PC-3 (cell line): ENCODE data around the gene CDHR2. TPM values are rescaled to one million over a fixed set of nuclear protein-coding genes. Genes with fewer than 3 reads are reported as not detected.

Source experiments
- ATAC-seq: fragments of 200-7000 bp; cut with Tn5 transposase; 2 replicates; pipeline ENCODE4 v1.9.1; 2020; ENCODE audit warnings: mild to moderate bottlenecking, moderate library complexity
- BruUV-seq: library from RNA; stranded (reverse); fragments of 400-500 nt; replicated peaks from 2 replicates; lab custom pipeline; 2021; lab: Mats Ljungman, UMichigan
- CTCF ChIA-PET: fragments of 300-600 bp; sonication (Branson Sonifier 250); formaldehyde crosslinking; loops from one replicate; lab custom pipeline; 2022; ENCODE audit warnings: antibody characterized with exemption; lab: Charles Lee
- POLR2A ChIA-PET: fragments of 300-600 bp; sonication (Branson Sonifier 250); formaldehyde crosslinking; loops from one replicate; lab custom pipeline; 2022; ENCODE audit warnings: antibody characterized with exemption; ENCODE audit not compliant: unreplicated experiment; lab: Charles Lee
- DNase-seq: peaks from one replicate; pipeline ENCODE4 v3.0.0-alpha.2; 2015
- H2AFZ ChIP-seq: fragments of 300-600 bp; sonication (generic); 2 replicates; pipeline ENCODE4 v1.6.0; 2016; ENCODE audit warnings: antibody characterized with exemption, low read length
- H3F3A ChIP-seq: fragments of 300-600 bp; sonication (generic); one replicate; pipeline ENCODE4 v1.6.0; 2017; ENCODE audit warnings: antibody characterized with exemption, low read length, control low read depth, mild to moderate bottlenecking; ENCODE audit not compliant: unreplicated experiment
- H3K27ac ChIP-seq: fragments of 300-600 bp; sonication (generic); 2 replicates; pipeline ENCODE4 v1.5.1; 2016; ENCODE audit warnings: mild to moderate bottlenecking, low read length
- H3K27me3 ChIP-seq: fragments of 300-600 bp; sonication (generic); 2 replicates; pipeline ENCODE4 v1.6.1; 2016; ENCODE audit warnings: low read length, mixed read lengths
- H3K36me3 ChIP-seq: fragments of 300-600 bp; sonication (generic); 2 replicates; pipeline ENCODE4 v1.6.1; 2016; ENCODE audit warnings: low read depth, mixed run types, low read length, mixed read lengths
- H3K4me1 ChIP-seq: fragments of 300-600 bp; sonication (generic); 2 replicates; pipeline ENCODE4 v1.5.1; 2016; ENCODE audit warnings: low read length; ENCODE audit not compliant: insufficient read depth
- H3K4me2 ChIP-seq: fragments of 300-600 bp; sonication (generic); 2 replicates; pipeline ENCODE4 v1.6.0; 2016; ENCODE audit warnings: low read length
- H3K4me3 ChIP-seq: fragments of 300-600 bp; sonication (generic); 2 replicates; pipeline ENCODE4 v1.5.1; 2016; ENCODE audit warnings: mild to moderate bottlenecking, low read length, mixed read lengths
- H3K79me2 ChIP-seq: fragments of 300-600 bp; sonication (generic); 2 replicates; pipeline ENCODE4 v1.6.1; 2017; ENCODE audit warnings: low read length, mixed read lengths
- H3K9ac ChIP-seq: fragments of 300-600 bp; sonication (generic); 2 replicates; pipeline ENCODE4 v1.6.0; 2016; ENCODE audit warnings: mild to moderate bottlenecking, low read length
- H3K9me2 ChIP-seq: fragments of 300-600 bp; sonication (generic); replicated peaks from 2 replicates; pipeline ENCODE4 v1.6.1; 2016; ENCODE audit warnings: mixed run types, low read length, mixed read lengths
- H3K9me3 ChIP-seq: fragments of 300-600 bp; sonication (generic); 2 replicates; pipeline ENCODE4 v1.6.1; 2016; ENCODE audit warnings: low read length, mixed read lengths
- H4K20me1 ChIP-seq: fragments of 300-600 bp; sonication (generic); 2 replicates; pipeline ENCODE4 v1.6.1; 2016; ENCODE audit warnings: low read length, mixed read lengths
- CTCF ChIP-seq: fragments of 300-600 bp; sonication (generic); conservative IDR thresholded peaks from 2 replicates; pipeline ENCODE4 v1.5.1; 2017; ENCODE audit warnings: antibody characterized with exemption, low read depth, mild to moderate bottlenecking, low read length
- EZH2 ChIP-seq: fragments of 300-600 bp; sonication (generic); IDR thresholded peaks from one replicate; pipeline ENCODE4 v1.6.1; 2017; ENCODE audit warnings: antibody characterized with exemption, mild to moderate bottlenecking, low read length; ENCODE audit not compliant: unreplicated experiment
- EZH2phosphoT487 ChIP-seq: fragments of 300-600 bp; sonication (generic); IDR thresholded peaks from 2 replicates; pipeline ENCODE4 v1.6.1; 2018; ENCODE audit warnings: mild to moderate bottlenecking, antibody characterized with exemption, low read length, borderline replicate concordance
- intact Hi-C: fragments of 100-400 bp; cut with micrococcal nuclease; formaldehyde crosslinking; loops from 2 replicates; pipeline ENCODE4 v1.9.0; 2023
- total RNA-seq: library from RNA; depleted of rRNA; stranded (reverse); fragments of >200 nt; gene quantifications from 2 replicates; pipeline ENCODE4 v1.2.3, GENCODE V29; 2014

Gene CDHR2
- total RNA-seq, 1 experiment from 2014 or later = 0.07 TPM

GRCh38 chr5:176595386-176595943 is 46.3 kb downstream of the CDHR2 start:
- no peaks in the 10 kb centered on the region for H3K4me1 ChIP-seq
- ATAC-seq (no peak), DNase-seq (no peak)
- no TSS peak for BruUV-seq
- H3K4me2 ChIP-seq = no peak overlapping the region
- no peaks in the 10 kb centered on the region for H3K9me3 ChIP-seq
- H4K20me1 ChIP-seq = no peaks in the 10 kb centered on the region
- H3K27me3 ChIP-seq = no peaks in the 10 kb centered on the region
- intact Hi-C loops = no loop called here
- no peak overlapping the region for H3K9ac ChIP-seq
- TF ChIP-seq EZH2phosphoT487 = no peak
- no peak for TF ChIP-seq CTCF
- TF ChIP-seq EZH2 = no peak
- no peaks in the 10 kb centered on the region for H3F3A ChIP-seq
- no peak overlapping the region for H3K4me3 ChIP-seq
- no peak overlapping the region for H2AFZ ChIP-seq
- no peaks in the 10 kb centered on the region for H3K9me2 ChIP-seq
- CTCF ChIA-PET = interaction anchor here (0.6 kb wide), 1 partner anchor 18 kb away, joined by 4 read pairs; no protein-coding TSS in a partner anchor
- H3K27ac ChIP-seq = no peak overlapping the region
- H3K79me2 ChIP-seq = no peaks in the 10 kb centered on the region
- H3K36me3 ChIP-seq = no peaks in the 10 kb centered on the region
- POLR2A ChIA-PET = no interaction called here

GRCh38 chr5:176596069-176596644 is 47.0 kb downstream of the CDHR2 start:
- CTCF ChIA-PET = no interaction called here
- no peaks in the 10 kb centered on the region for H3K27me3 ChIP-seq

GRCh38 chr5:176596689-176597416 is 47.7 kb downstream of the CDHR2 start:
- intact Hi-C loops = no loop called here
- H2AFZ ChIP-seq = no peak overlapping the region
- H3K9ac ChIP-seq = no peak overlapping the region
- H3K27me3 ChIP-seq = no peaks in the 10 kb centered on the region
- POLR2A ChIA-PET = no interaction called here
- no peaks in the 10 kb centered on the region for H3K9me3 ChIP-seq
- ATAC-seq (no peak), DNase-seq (no peak)
- H3F3A ChIP-seq = no peaks in the 10 kb centered on the region
- no peak for TF ChIP-seq EZH2phosphoT487
- no peak for TF ChIP-seq CTCF
- TF ChIP-seq EZH2 = no peak
- no peaks in the 10 kb centered on the region for H4K20me1 ChIP-seq
- H3K36me3 ChIP-seq = no peaks in the 10 kb centered on the region
- no peaks in the 10 kb centered on the region for H3K79me2 ChIP-seq
- H3K4me3 ChIP-seq = no peak overlapping the region
- no peak overlapping the region for H3K27ac ChIP-seq
- CTCF ChIA-PET = interaction anchor here (0.6 kb wide), 1 partner anchor 59 kb away, joined by 3 read pairs; no protein-coding TSS in a partner anchor
- no peaks in the 10 kb centered on the region for H3K4me1 ChIP-seq
- no TSS peak for BruUV-seq
- H3K9me2 ChIP-seq = no peaks in the 10 kb centered on the region
- H3K4me2 ChIP-seq = no peak overlapping the region

More at GRCh38 chr5:176596069-176596644, 47.0 kb downstream of the CDHR2 start:
- BruUV-seq = no TSS peak
- TF ChIP-seq EZH2phosphoT487 = no peak
- TF ChIP-seq EZH2 = no peak
- Histone ChIP-seq H3K4me1 (no peaks in the 10 kb centered on the region), H3K9me3 (no peaks in the 10 kb centered on the region), H3K79me2 (no peaks in the 10 kb centered on the region), H3K9ac (no peak overlapping the region), H3K4me3 (no peak overlapping the region), H3K27ac (no peak overlapping the region), H3K36me3 (no peaks in the 10 kb centered on the region), H3K9me2 (no peaks in the 10 kb centered on the region), H2AFZ (no peak overlapping the region), H4K20me1 (no peaks in the 10 kb centered on the region), H3F3A (no peaks in the 10 kb centered on the region), H3K4me2 (no peak overlapping the region)
- ATAC-seq (no peak), DNase-seq (no peak)
- intact Hi-C loops = no loop called here
- POLR2A ChIA-PET = no interaction called here
